Fibroblast of gingiva (primary cell): ENCODE measurements around the gene COX7A2L.
A peak's percentile ranks its signal among the peaks of the same experiment; 100 is the strongest.
"Not testable (repeated sequence)": the region's sequence is repeated elsewhere in the genome, so short reads cannot be mapped to it uniquely, and the experiment has no call there.

Experiments
- DNase-seq: peaks from one replicate; pipeline ENCODE4 v3.0.0-alpha.2; 2011; ENCODE audit warnings: low read depth

Gene COX7A2L

DNA sequence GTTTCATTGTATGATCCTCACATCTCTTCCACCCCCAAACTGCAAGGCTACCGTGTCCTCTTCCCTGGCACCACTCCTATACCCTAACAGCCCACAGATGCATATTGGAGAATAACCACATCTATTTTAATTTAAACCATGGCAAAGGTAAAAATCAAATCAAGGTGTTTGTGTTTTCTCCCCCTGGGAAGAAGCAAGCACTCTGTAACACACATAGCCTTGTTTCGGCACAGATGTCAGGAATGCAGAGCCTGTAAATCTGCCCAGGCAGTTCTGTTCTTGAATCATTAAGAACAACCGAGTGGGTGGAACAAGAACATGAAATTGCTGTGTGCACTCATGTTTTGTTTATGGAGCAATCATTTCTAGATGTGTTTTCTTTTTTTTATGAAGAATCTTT, 6.8 kb upstream of the COX7A2L start:
- peak; percentile 25 for DNase-seq

DNA sequence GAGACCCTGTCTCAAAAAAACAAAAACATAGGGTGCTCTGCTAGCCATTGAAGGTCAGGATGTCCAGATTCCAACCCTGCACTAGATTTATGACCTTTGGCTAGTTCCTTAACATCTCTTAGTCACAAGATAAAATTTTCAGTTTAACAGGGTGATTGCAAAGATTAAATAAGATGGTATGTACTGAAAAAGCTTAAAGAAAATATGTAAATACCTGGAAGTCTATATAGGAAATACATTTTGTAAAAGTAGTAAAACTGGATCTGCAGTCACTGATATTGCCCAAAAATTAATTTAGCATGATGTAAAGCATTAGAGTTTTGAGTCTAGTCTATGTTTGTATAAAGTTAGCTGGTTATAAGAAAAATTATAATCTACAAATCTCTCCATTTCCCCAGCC, 5.4 kb upstream of the COX7A2L start:
- DNase-seq, result no peak

DNA sequence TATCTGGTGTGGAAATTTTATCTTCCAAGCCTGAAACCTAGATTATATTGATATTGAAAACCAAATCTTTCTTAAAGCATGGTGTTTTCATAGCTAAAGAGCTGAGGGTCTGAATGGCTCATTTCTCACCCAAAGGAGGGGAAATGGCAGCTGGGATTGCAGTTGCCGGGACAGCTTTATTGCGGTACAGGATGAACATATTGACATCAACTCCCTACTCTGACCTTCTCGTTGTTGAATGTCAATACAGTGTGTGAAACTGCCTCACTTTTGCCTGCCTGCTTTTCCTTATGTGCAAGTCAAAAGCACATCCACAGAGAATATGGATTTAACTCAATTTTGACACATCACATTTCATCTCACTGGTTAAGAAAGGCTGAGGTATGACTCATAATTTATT, 3.6 kb upstream of the COX7A2L start:
- no peak for DNase-seq

DNA sequence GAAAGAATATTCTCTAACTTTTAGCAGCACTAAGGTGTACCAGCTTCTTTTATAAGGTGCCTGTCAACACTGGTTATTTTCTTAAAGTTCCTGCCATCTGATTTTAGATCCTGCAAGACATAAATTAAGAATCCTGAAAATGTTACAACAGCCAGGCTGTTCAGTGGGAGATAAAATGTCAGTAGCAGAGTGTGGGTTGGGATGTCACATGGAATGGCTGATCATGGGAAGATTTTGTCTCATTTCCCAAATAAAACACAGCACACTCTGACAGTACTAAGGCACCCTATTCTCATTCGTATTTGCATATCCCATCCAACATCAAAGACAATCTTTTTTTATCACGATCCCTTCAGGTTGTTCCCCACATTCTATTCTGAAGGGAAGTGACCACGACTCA, 2.4 kb upstream of the COX7A2L start:
- DNase-seq, result no peak

GRCh38 chr2:42361728-42362283, 789 bp upstream of the COX7A2L start:
- DNase-seq, result no peak

- DNase-seq, result no peak
These were observed 526 bp downstream of the COX7A2L start for GRCh38 chr2:42360493-42360889.

DNA sequence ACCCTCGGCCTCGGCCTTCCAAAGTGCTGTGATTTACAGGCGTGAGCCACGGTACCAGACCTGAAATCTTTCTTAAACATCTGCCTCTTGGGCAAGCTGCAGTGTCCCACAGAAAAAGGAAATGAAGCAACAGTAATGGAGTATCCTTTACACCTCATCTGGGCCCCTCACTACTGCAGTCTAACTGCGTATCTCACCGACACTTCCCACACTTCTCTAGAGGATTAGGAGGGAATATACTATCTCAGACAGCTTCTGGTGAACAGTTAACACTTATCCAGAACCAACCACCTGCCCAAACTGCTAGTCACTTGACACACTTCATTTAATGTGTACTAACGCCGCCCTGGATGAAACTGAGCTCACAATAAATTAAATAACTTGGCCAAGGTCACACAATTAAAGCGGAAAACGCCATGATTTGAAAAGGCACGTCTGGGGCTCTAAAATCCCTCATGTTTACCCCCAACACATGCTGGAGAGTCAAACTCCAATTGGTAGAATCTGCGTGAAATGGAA, 993 bp downstream of the COX7A2L start:
- peak; percentile 68 for DNase-seq

- DNase-seq, result no peak
These were observed 1.6 kb downstream of the COX7A2L start for GRCh38 chr2:42359304-42359964.

- DNase-seq, result no peak
These were observed 7.1 kb downstream of the COX7A2L start for GRCh38 chr2:42353792-42354429.

DNA sequence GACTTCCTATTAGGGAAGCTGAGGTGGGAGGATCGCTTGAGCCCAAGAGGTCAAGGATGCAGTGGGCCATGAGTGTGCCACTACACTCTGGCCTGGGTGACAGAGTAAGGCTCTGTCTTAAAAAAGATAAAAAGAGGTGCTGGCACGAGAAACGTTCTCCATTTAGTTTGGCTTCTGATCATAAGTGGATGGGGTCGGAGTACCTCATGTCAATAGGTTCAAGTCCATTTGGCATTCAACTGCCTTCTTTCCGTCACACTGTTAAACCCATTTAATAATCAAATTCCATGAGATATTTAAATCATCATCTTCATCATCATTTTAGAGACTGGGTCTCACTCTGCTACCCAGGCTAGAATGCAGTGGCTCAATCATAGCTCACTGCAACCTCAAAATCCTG, 9.2 kb downstream of the COX7A2L start:
- DNase-seq, result no peak

GRCh38 chr2:42350434-42351063, 10.5 kb downstream of the COX7A2L start:
- DNase-seq, result no peak

GRCh38 chr2:42348113-42348805, 12.8 kb downstream of the COX7A2L start:
- DNase-seq, result no peak

DNA sequence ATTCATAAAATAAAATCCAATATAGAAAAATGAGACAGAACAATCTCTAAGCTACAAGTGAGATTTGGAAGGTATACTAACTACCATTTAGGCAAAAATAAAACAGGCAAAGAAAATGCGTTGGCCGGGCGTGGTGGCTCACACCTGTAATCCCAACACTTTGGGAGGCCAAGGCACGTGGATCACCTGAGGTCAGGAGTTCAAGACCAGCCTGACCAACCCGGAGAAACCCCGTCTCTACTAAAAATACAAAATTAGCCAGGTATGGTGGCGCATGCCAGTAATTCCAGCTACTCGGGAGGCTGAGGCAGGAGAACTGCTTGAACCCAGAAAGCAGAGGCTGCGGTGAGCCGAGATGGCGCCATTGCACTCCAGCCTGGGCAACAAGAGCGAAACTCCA, 13.5 kb downstream of the COX7A2L start:
- DNase-seq, result not testable (repeated sequence)

GRCh38 chr2:42346856-42347255, 14.2 kb downstream of the COX7A2L start:
- not testable (repeated sequence) for DNase-seq

DNA sequence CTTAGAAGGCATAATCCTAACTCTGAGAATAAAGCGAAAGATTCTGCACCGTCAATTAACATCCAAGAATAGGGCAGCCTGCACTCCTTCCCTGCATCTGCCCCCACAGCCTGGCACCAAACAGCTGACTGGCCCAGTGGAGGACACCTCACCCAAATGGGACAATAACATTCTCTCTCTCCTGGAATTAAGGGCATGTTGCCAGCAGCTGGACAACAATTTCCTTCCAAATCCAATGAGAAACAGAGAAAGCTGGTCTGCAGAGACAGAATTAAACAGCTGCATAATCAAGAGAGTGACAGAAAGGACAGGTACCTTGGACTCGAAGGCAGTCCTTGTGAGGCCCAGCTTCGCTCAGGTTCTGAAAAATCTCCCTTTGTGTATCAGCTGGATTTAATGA, 15.0 kb downstream of the COX7A2L start:
- DNase-seq, result no peak

DNA sequence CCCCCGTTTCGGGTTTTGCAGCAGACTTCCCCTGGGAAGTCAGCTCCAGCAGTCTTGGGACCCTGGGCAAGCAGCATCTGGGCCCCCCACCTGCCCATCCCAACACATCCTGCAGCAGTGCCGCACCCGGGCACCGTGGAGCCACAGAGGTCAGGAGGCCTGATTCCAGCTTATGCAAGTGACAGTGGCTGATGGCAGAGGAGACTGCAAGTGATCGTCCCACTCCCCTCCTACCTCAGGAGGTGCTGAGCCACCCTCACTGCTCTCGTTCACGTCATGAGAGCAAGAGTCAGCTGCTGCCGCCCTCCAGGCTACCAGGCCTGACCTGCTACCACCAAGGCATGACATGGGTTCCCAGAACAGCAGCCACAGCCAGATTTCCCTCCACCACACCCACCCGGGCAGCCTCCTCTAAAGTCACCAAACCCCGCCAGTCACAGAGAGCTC, 18.2 kb downstream of the COX7A2L start:
- no peak for DNase-seq

DNA sequence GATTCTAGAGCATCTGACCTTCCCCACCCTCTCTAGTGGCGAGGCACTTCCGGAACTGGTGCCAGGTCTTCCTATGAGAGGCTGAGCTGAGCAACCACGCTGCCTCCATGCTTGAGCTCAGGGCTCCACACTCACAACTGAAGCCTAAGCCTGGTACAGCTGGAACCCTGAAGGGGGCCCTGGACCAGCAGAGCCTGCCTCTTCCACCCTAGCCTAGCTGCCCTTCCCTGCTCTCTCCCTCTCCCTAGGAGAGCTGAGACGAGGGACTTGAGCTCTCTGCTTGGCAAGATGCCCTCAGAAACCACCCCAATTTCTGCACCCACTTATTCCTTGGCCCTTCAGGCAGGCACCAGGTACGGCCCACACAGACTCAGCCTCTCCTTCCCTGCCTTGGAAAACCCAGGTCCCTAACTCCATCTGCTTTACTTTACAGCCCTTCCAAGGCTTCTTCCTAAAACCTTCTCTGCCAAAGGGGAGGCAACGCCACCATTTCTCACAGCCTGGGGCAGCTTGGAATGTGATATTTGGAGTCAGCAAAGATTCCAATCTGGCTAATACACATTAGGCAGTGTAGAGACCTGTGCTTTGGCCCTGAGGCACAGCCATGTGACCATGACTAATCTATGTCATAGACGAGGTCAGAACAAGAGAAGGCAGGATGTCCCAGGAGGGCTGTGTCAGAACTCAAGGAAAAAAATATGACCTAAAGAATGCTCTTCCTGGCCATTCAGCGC, 18.8 kb downstream of the COX7A2L start:
- peak; percentile 91 for DNase-seq

GRCh38 chr2:42340938-42341636, 19.9 kb downstream of the COX7A2L start:
- no peak for DNase-seq

GRCh38 chr2:42340045-42340937, 20.7 kb downstream of the COX7A2L start:
- DNase-seq, result no peak
